Calu3 (cell line): ENCODE results near the gene EFCAB9. TPM values are rescaled to one million over a fixed set of nuclear protein-coding genes. Genes with fewer than 3 reads are reported as not detected.

ENCODE experiments used
- BruUV-seq: library from RNA; stranded (reverse); fragments of 400-500 nt; replicated peaks from 2 replicates; lab custom pipeline; 2021; lab: Mats Ljungman, UMichigan
- CTCF ChIA-PET: fragments of 300-600 bp; sonication (Branson Sonifier 250); formaldehyde crosslinking; loops from one replicate; lab custom pipeline; 2022; ENCODE audit warnings: antibody characterized with exemption; lab: Charles Lee
- DNase-seq: peaks from one replicate; pipeline ENCODE4 v3.0.0; 2022
- H3K27ac Mint-ChIP-seq: one replicate; pipeline ENCODE4 v1.8.0; 2022; ENCODE audit warnings: mixed read lengths; ENCODE audit not compliant: unreplicated experiment
- H3K27me3 Mint-ChIP-seq: one replicate; pipeline ENCODE4 v1.8.0; 2022; ENCODE audit warnings: mixed read lengths; ENCODE audit not compliant: unreplicated experiment
- H3K36me3 Mint-ChIP-seq: one replicate; pipeline ENCODE4 v1.8.0; 2022; ENCODE audit warnings: mild to moderate bottlenecking, moderate library complexity, mixed read lengths; ENCODE audit not compliant: insufficient read depth, unreplicated experiment
- H3K4me1 Mint-ChIP-seq: one replicate; pipeline ENCODE4 v1.8.0; 2022; ENCODE audit warnings: mild to moderate bottlenecking, low read depth, mixed read lengths; ENCODE audit not compliant: unreplicated experiment
- H3K4me3 Mint-ChIP-seq: one replicate; pipeline ENCODE4 v1.8.0; 2022; ENCODE audit warnings: mild to moderate bottlenecking, low read depth, moderate library complexity, mixed read lengths; ENCODE audit not compliant: unreplicated experiment
- H3K9me3 Mint-ChIP-seq: one replicate; pipeline ENCODE4 v1.8.0; 2022; ENCODE audit warnings: low read depth, mixed read lengths; ENCODE audit not compliant: unreplicated experiment
- intact Hi-C: fragments of 100-400 bp; cut with micrococcal nuclease; formaldehyde crosslinking; loops from one replicate; pipeline ENCODE4 v1.10.0; 2022; ENCODE audit not compliant: unreplicated experiment
- total RNA-seq: library from RNA; stranded (reverse); gene quantifications from 2 replicates; pipeline ENCODE4 v1.2.3, GENCODE V29; 2022
- TF ChIP-seq, protein P1 (sequence below): fragments of 200-600 bp; IDR thresholded peaks from one replicate; pipeline ENCODE4 v1.8.0; 2022; ENCODE audit warnings: antibody characterized with exemption; ENCODE audit not compliant: unreplicated experiment

Gene EFCAB9
- total RNA-seq, 1 experiment from 2014 or later = not detected

DNA sequence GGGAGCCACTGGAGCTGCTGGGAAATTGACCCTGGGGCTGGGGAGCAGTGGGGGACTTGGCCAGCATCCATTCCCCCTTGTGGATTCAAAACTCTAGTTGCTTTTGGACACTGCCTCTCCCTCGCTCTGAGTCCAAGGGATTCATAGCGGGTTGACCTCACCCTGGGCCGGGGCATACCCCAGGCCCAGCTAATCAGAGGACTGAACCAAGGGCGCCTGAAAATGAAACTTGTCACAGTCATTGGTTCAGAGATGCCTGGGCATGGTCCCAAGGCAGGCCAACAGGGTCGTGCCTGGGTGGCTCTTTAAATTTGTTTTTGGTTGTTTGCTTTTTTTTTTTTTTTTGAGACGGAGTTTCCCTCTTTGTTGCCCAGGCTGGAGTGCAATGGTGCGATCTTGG, 28.5 kb upstream of the EFCAB9 start:
- no peak overlapping the region for H3K4me3 Mint-ChIP-seq
- intact Hi-C loops = no loop called here
- TF ChIP-seq, protein P1, sequence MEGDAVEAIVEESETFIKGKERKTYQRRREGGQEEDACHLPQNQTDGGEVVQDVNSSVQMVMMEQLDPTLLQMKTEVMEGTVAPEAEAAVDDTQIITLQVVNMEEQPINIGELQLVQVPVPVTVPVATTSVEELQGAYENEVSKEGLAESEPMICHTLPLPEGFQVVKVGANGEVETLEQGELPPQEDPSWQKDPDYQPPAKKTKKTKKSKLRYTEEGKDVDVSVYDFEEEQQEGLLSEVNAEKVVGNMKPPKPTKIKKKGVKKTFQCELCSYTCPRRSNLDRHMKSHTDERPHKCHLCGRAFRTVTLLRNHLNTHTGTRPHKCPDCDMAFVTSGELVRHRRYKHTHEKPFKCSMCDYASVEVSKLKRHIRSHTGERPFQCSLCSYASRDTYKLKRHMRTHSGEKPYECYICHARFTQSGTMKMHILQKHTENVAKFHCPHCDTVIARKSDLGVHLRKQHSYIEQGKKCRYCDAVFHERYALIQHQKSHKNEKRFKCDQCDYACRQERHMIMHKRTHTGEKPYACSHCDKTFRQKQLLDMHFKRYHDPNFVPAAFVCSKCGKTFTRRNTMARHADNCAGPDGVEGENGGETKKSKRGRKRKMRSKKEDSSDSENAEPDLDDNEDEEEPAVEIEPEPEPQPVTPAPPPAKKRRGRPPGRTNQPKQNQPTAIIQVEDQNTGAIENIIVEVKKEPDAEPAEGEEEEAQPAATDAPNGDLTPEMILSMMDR = no peak
- H3K27ac Mint-ChIP-seq = no peak overlapping the region
- H3K9me3 Mint-ChIP-seq = no peaks in the 10 kb centered on the region
- H3K27me3 Mint-ChIP-seq = no peaks in the 10 kb centered on the region
- peaks cover 3% of the 10 kb centered on the region for H3K36me3 Mint-ChIP-seq
- CTCF ChIA-PET = no interaction called here
- DNase-seq = no peak
- H3K4me1 Mint-ChIP-seq = peaks cover 7% of the 10 kb centered on the region
- no TSS peak for BruUV-seq

DNA sequence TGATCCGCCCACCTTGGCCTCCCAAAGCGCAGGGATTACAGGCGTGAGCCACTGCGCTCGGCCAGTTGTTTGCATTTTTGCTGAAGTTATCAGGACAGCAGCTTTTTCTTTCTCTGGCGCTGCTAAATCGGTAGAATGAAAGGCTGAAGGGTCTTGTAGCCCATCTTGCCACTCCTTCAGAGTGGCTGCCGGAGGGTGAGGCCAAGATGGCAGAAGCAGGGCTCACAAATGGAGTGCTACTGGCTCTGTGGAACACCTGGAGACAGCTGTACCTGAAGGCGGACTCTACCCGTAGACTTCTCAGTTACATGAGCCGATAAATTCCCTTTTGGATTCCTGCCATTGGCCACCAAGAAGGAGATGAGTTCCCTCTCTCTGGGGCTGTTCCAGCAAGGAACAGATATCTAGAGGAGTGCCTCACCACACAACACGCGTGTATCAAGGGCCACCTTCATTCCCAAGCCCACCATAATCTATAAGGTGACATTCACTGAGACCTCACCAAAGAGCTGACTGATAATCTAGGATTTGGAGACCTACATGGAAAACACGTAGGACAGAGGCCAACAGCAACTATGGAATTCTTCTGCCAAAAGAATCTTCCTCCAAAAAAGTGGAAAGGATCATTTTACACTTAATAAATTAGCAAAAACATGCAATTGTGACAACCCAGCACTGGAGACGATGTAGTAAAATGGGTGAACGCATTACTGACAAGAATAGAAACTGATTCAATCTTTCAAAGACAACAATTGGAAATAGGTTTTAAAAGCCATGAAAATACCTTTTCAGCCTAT, 27.7 kb upstream of the EFCAB9 start:
- no peak overlapping the region for H3K4me3 Mint-ChIP-seq
- no peak for DNase-seq
- no peaks in the 10 kb centered on the region for H3K36me3 Mint-ChIP-seq
- no peaks in the 10 kb centered on the region for H3K9me3 Mint-ChIP-seq
- H3K4me1 Mint-ChIP-seq = no peaks in the 10 kb centered on the region
- no peaks in the 10 kb centered on the region for H3K27me3 Mint-ChIP-seq
- no peak overlapping the region for H3K27ac Mint-ChIP-seq
- BruUV-seq = no TSS peak
- intact Hi-C loops = no loop called here
- CTCF ChIA-PET = no interaction called here
- TF ChIP-seq, protein P1 = no peak

DNA sequence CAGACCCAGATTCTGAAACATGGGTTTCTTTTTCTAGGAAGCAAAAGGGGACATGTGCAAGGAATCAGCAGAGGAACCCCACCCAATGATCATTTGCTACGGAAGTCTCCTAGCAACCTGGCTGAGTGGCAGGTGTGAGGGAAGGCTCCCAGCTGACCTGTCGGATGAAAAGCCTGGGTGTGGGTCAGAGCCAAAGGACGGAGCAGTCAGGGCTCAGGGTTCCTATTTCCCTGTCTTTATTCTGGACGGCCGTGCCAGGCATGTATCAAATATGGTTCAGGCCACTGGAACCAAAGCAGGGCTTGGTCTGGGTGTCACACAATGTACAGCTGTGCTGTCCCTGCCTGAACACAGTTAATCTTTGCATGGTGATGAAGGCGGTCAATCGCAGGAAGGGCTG, 26.1 kb upstream of the EFCAB9 start:
- no peaks in the 10 kb centered on the region for H3K36me3 Mint-ChIP-seq
- CTCF ChIA-PET = no interaction called here
- intact Hi-C loops = no loop called here
- H3K4me3 Mint-ChIP-seq = no peak overlapping the region
- H3K27ac Mint-ChIP-seq = no peak overlapping the region
- DNase-seq = no peak
- H3K4me1 Mint-ChIP-seq = no peaks in the 10 kb centered on the region
- no TSS peak for BruUV-seq
- no peaks in the 10 kb centered on the region for H3K27me3 Mint-ChIP-seq
- no peaks in the 10 kb centered on the region for H3K9me3 Mint-ChIP-seq
- TF ChIP-seq, protein P1 = no peak

DNA sequence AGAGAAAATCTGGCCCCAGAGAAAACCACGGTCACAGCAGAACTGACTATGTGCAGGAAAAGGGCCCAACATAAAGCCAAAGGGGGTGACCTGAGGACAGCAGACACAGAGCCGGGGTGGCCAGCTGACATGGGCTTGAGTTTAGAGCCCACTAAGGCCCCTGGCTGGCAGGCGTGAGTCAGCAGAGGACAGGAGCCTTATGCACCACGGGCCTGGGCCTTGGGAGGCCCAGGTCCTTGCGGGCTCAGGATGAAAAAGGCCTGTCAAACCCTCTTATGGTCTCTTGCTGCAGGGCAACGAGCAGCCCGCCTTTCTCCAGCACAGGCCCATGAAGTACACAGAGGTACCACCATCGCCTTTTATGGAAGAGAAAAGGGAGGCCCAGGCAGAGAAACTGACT, 25.7 kb upstream of the EFCAB9 start:
- no peaks in the 10 kb centered on the region for H3K4me1 Mint-ChIP-seq
- H3K4me3 Mint-ChIP-seq = no peak overlapping the region
- H3K9me3 Mint-ChIP-seq = no peaks in the 10 kb centered on the region
- H3K27ac Mint-ChIP-seq = no peak overlapping the region
- H3K36me3 Mint-ChIP-seq = no peaks in the 10 kb centered on the region
- no peaks in the 10 kb centered on the region for H3K27me3 Mint-ChIP-seq
- intact Hi-C loops = no loop called here
- BruUV-seq = no TSS peak
- no peak for DNase-seq
- TF ChIP-seq, protein P1 = no peak
- CTCF ChIA-PET = no interaction called here
